Upper lobe of left lung (tissue), 6 donors: Measurements from ENCODE around the gene PLA2G4D. TPM values are rescaled to one million over a fixed set of nuclear protein-coding genes. Genes with fewer than 3 reads are reported as not detected.
A peak's percentile ranks its signal among the peaks of the same experiment; 100 is the strongest.

Experiments used
- ATAC-seq, 2 donors: fragments of 200-7000 bp; cut with Tn5 transposase; one replicate each; pipeline ENCODE4 v1.9.1; 2022; ENCODE audit warnings: mild to moderate bottlenecking in 2 of 2, moderate library complexity in 2 of 2; ENCODE audit not compliant: low FRiP score in 2 of 2
- DNase-seq, 2 donors: peaks; one replicate each; pipeline ENCODE4 v3.0.0-alpha.2; 2019 to 2020
- H3K27ac ChIP-seq, 4 donors: fragments of 200-600 bp; sonication (generic); one replicate each; pipeline ENCODE4 v1.5.1; 2016 to 2019
- H3K27me3 ChIP-seq, 4 donors: fragments of 200-600 bp; sonication (generic); one replicate each; pipeline ENCODE4 v1.5.1; 2017 to 2019
- H3K36me3 ChIP-seq, 4 donors: fragments of 200-600 bp; sonication (generic); one replicate each; pipeline ENCODE4 v1.5.1; 2016 to 2019
- H3K4me1 ChIP-seq, 4 donors: fragments of 200-600 bp; sonication (generic); one replicate each; pipeline ENCODE4 v1.5.1; 2018 to 2019
- H3K4me3 ChIP-seq, 4 donors: fragments of 200-600 bp; sonication (generic); one replicate each; pipeline ENCODE4 v1.5.1; 2017 to 2019; ENCODE audit warnings: mild to moderate bottlenecking in 2 of 4, moderate library complexity in 1 of 4
- H3K9me3 ChIP-seq, 4 donors: fragments of 200-600 bp; sonication (generic); one replicate each; pipeline ENCODE4 v1.5.1; 2018 to 2019
- CTCF ChIP-seq, 6 experiments: fragments of 450-650 bp in 4 of 6; fragments of 200-600 bp in 2 of 6; sonication (generic) in 2 of 6; IDR thresholded peaks; one replicate each; pipeline ENCODE4 v1.5.1; 2016 to 2019; ENCODE audit warnings: antibody characterized with exemption in 6 of 6
- EP300 ChIP-seq, 4 donors: sonication (generic); formaldehyde crosslinking; IDR thresholded peaks; one replicate each; pipeline ENCODE4 v1.5.1; 2017; ENCODE audit warnings: antibody characterized with exemption in 4 of 4, control low read depth in 2 of 4
- POLR2A ChIP-seq, 4 donors: fragments of 450-650 bp; IDR thresholded peaks; one replicate each; pipeline ENCODE4 v1.5.1; 2016 to 2017; ENCODE audit warnings: antibody characterized with exemption in 4 of 4, mild to moderate bottlenecking in 2 of 4
- POLR2AphosphoS5 ChIP-seq, 2 donors: sonication (generic); formaldehyde crosslinking; IDR thresholded peaks; one replicate each; pipeline ENCODE4 v1.5.1; 2017; ENCODE audit warnings: antibody characterized with exemption in 2 of 2
- WGBS, 2 donors: methylation state at CpG; one replicate each; pipeline ENCODE4 v1.1.5; 2017 to 2018; 5-methylcytosine and 5-hydroxymethylcytosine counted together
- total RNA-seq, 6 donors: library from RNA; depleted of rRNA in 4 of 6; stranded (reverse); fragments of >200 nt in 4 of 6; gene quantifications; one replicate each; pipeline versions ENCODE4 v1.1.0 to v1.2.1, GENCODE V29; 2016 to 2021
- donor health status: DM: no; HTN: no; CAD: no; lungs with moderate emphysema.
- donor health status: DM: no; HTN: yes; CAD: no; lungs with severe emphysema.

PLA2G4D gene
- total RNA-seq, 6 donors from 2014 or later, result not detected

- DNase-seq, result no peak
- ATAC-seq, result no peak
- H3K27me3 ChIP-seq, result no peaks in the 10 kb centered on the region
- no peaks in the 10 kb centered on the region for H3K36me3 ChIP-seq
- no peaks in the 10 kb centered on the region for H3K9me3 ChIP-seq
- H3K4me1 ChIP-seq, result peaks cover 0 to 23% (median 5%) of the 10 kb centered on the region in 4 donors
- TF ChIP-seq CTCF (IDR thresholded peaks at IDR 0.05), result no peak
- no peak for TF ChIP-seq POLR2AphosphoS5 (IDR thresholded peaks at IDR 0.05)
- TF ChIP-seq POLR2A (IDR thresholded peaks at IDR 0.05), result no peak
- TF ChIP-seq EP300 (IDR thresholded peaks at IDR 0.05), result no peak
- WGBS, 2 donors, result 87 to 88% methylated on average over 9 of the region's 9 CpGs
- H3K27ac ChIP-seq, result peak overlapping the region in 2 of 4 donors; percentile 0 to 15
- no peak overlapping the region for H3K4me3 ChIP-seq
These were observed 46.1 kb downstream of the PLA2G4D start for GRCh38 chr15:42048080-42048820.

GRCh38 chr15:42046597-42046996 is 47.8 kb downstream of the PLA2G4D start:
- WGBS, 2 donors, result 62 to 70% methylated on average over 2 of the region's 2 CpGs

GRCh38 chr15:42045211-42045615 is 49.1 kb downstream of the PLA2G4D start:
- Histone ChIP-seq H3K27me3 (no peaks in the 10 kb centered on the region), H3K36me3 (no peaks in the 10 kb centered on the region), H3K4me3 (no peak overlapping the region), H3K27ac (peak overlapping the region in 2 of 4 donors; percentile 16 to 17), H3K4me1 (peaks cover 0 to 17% (median 3%) of the 10 kb centered on the region in 4 donors), H3K9me3 (no peaks in the 10 kb centered on the region)
- TF ChIP-seq EP300 (IDR thresholded peaks at IDR 0.05), result no peak
- TF ChIP-seq POLR2AphosphoS5 (IDR thresholded peaks at IDR 0.05), result no peak
- TF ChIP-seq CTCF (IDR thresholded peaks at IDR 0.05), result no peak
- TF ChIP-seq POLR2A (IDR thresholded peaks at IDR 0.05), result no peak
- ATAC-seq, result no peak
- DNase-seq, result peak in 1 of 2 donors; percentile 55
- 48 to 52% methylated on average over 8 of the region's 8 CpGs for WGBS, 2 donors

More at GRCh38 chr15:42046597-42046996, 47.8 kb downstream of the PLA2G4D start:
- TF ChIP-seq CTCF (IDR thresholded peaks at IDR 0.05), result no peak
- no peak for TF ChIP-seq POLR2AphosphoS5 (IDR thresholded peaks at IDR 0.05)
- no peak for TF ChIP-seq EP300 (IDR thresholded peaks at IDR 0.05)
- TF ChIP-seq POLR2A (IDR thresholded peaks at IDR 0.05), result no peak
- Histone ChIP-seq H3K27ac (peak overlapping the region in 2 of 4 donors; percentile 54 to 67), H3K4me3 (no peak overlapping the region), H3K4me1 (peaks cover 0 to 17% (median 3%) of the 10 kb centered on the region in 4 donors), H3K27me3 (no peaks in the 10 kb centered on the region), H3K36me3 (no peaks in the 10 kb centered on the region), H3K9me3 (no peaks in the 10 kb centered on the region)
- no peak for DNase-seq
- ATAC-seq, result peak in 1 of 2 donors; percentile 56

- peak in 1 of 2 donors; percentile 64 for DNase-seq
- Histone ChIP-seq H3K36me3 (no peaks in the 10 kb centered on the region), H3K9me3 (no peaks in the 10 kb centered on the region), H3K27ac (peak overlapping the region in 1 of 4 donors; percentile 35), H3K4me1 (peaks cover 0 to 17% (median 3%) of the 10 kb centered on the region in 4 donors), H3K27me3 (no peaks in the 10 kb centered on the region), H3K4me3 (no peak overlapping the region)
- TF ChIP-seq CTCF (IDR thresholded peaks at IDR 0.05) (no peak), POLR2AphosphoS5 (IDR thresholded peaks at IDR 0.05) (no peak), EP300 (IDR thresholded peaks at IDR 0.05) (no peak), POLR2A (IDR thresholded peaks at IDR 0.05) (no peak)
- no peak for ATAC-seq
- WGBS, 2 donors, result 71 to 75% methylated on average over 5 of the region's 5 CpGs
These were observed 51.6 kb downstream of the PLA2G4D start for GRCh38 chr15:42042602-42043400.
